HG02938 (cell line): ENCODE measurements around the gene DIAPH3.

ENCODE experiments used
- ATAC-seq: cut with Tn5 transposase; IDR thresholded peaks from one replicate; pipeline ENCODE4 v1.9.1; 2021; ENCODE audit warnings: mild to moderate bottlenecking, moderate library complexity; ENCODE audit not compliant: unreplicated experiment

The DIAPH3 gene

GRCh38 chr13:60158321-60158801 lies 5.4 kb downstream of the DIAPH3 start:
- ATAC-seq: peak; percentile 40

DNA sequence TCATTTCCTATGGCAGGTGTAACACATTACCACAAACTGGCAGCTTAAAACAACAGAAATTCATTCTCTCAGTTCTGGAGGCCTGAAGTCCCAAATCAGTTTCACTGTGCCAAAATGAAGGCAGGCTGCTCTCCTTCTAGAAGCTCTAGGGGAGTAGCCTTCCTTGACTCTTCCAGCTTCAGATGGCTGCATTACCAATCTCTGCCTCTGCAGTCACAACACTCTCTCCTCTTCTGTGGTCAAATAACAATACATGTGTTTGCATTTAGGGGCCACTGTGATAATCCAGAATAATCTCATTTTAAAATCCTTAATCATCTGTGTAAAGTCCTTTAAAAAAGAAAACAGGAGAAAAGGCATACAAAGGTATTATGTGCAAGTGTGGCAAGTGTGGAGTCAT lies 7.8 kb downstream of the DIAPH3 start:
- peak; percentile 50 for ATAC-seq

- no peak for ATAC-seq
These were observed 10.8 kb downstream of the DIAPH3 start for GRCh38 chr13:60152904-60153303.

DNA sequence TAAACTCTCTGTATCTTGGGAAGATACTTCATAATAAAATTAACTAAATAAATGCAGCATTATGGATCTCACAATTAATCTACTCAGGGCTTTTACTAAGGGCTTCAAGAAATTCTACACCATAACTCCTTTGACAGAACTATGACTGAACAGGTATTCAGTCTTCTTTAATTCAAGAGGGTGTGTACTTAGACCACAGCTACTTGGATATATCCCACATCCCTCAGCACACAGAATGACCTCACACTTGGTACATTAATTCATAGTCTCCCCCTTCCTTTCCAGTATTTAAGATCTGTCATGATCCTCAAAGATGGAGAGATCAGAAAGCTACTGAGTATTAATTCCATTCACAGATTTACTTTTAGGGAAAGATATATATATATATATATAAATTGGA lies 11.6 kb downstream of the DIAPH3 start:
- no peak for ATAC-seq

GRCh38 chr13:60150538-60150937 lies 13.2 kb downstream of the DIAPH3 start:
- ATAC-seq: no peak

DNA sequence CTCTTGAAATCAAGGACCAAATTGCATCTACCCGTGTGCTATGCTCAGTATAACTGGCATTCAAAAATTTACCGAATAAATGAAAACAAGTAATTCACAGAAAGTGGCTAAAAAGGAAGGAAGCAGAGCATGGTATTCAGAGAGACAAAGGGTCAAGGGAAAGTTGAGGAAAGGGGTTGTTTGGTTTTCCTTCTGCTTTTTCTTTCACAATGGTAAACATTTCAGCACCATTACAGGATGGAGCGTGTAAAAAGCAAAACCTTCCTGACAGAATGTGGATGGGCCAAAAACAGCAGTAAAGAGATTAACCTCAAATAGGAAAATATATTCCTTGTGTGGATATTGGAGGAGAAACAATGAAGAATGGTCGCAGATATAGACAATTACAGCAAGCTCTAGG lies 14.8 kb downstream of the DIAPH3 start:
- no peak for ATAC-seq

DNA sequence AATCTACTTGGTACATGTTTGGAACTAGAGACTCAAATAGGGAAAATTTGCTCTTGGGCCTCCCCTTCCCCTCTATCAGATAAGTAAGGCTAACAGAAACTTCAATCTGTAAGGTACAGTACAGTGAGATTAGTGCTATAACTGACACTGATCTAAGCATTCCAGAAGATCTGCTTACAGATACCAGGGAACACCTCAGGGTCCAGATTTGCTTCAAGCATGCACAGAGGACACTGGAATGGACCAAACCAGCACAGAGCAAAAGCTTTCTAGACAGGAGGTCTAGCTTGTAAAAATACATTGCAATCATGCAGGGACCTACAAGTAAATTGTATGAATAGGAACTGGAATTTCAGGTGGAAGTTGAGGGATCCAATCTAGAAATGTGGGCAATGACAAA lies 16.4 kb downstream of the DIAPH3 start:
- no peak for ATAC-seq

DNA sequence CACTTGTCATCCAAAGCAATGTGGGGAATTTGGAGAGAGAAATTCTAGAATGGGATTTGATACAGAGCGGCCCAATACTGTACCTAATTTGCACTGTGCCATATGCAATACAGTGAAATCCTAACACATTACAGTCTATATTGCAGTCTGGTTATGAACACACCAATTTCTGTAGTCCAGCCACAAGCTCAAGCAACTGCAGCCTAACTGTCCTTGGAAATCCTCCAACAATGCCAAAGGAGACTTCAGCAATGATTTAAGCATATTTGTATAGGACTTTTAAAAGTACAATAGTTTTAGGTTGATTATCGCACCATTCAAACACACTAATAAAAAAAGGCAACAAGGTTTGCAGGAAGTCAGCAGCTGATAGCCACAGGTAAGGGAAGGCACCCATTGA lies 17.3 kb downstream of the DIAPH3 start:
- no peak for ATAC-seq

GRCh38 chr13:60143775-60144174 lies 20.0 kb downstream of the DIAPH3 start:
- ATAC-seq: no peak

DNA sequence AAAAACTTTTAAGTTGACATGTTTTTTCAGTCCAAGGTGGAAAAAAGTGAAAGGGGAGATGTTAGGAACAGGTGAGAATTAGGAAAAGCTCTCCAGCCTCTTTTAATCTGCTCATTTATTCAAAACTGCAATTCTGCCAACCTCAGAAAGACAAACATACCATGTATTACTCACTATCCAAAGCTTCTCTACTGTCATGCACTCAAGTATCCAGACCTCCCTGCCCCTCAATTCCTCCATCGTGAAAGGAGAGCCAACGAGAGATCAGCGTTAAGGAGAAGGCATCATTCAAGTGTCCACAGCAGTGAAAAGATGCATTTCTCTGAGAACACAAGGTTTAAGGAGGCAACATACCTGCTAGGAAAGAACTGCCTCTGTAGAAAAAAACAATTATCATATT lies 24.5 kb downstream of the DIAPH3 start:
- ATAC-seq: no peak

DNA sequence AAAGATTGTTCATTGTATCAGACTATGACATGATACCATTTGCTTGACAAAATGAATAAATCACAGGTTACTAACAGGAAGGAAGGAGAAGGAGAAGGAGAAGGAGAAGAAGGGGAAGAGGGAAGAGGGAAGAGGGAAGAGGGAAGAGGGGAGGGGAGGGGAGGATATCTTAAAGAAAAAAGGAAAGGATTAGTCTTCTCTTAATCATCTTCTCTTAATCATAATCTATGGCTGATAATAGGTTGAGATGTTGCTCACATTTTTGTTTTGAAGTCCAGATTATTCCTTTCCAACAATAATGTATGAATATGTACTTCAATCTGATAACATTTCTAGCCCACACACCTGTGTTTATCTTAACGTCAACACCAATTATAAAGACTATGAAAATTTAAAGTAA lies 25.1 kb downstream of the DIAPH3 start:
- no peak for ATAC-seq

- ATAC-seq: no peak
These were observed 25.7 kb downstream of the DIAPH3 start for GRCh38 chr13:60137911-60138560.

DNA sequence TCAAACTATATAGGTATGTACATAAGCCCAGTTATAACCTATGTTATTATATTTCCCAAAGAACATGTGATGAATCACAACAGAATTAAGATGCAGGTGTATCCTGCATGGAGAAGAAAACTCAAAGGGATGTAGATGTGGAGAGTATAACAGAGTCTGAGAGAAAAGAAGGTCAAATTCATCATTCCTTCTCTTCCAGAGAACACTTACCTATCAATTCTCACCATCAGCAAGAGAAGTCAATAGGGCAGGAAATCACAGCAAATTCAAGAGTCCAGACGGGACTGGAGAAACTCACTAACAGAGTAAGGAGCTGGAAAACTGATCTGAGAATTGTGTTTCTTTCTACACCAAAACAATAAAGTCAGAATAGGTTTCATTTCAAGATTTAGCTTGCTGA lies 28.4 kb downstream of the DIAPH3 start:
- ATAC-seq: no peak

- ATAC-seq: no peak
These were observed 29.4 kb downstream of the DIAPH3 start for GRCh38 chr13:60134376-60134775.

- ATAC-seq: no peak
These were observed 42.4 kb downstream of the DIAPH3 start for GRCh38 chr13:60121337-60121687.

DNA sequence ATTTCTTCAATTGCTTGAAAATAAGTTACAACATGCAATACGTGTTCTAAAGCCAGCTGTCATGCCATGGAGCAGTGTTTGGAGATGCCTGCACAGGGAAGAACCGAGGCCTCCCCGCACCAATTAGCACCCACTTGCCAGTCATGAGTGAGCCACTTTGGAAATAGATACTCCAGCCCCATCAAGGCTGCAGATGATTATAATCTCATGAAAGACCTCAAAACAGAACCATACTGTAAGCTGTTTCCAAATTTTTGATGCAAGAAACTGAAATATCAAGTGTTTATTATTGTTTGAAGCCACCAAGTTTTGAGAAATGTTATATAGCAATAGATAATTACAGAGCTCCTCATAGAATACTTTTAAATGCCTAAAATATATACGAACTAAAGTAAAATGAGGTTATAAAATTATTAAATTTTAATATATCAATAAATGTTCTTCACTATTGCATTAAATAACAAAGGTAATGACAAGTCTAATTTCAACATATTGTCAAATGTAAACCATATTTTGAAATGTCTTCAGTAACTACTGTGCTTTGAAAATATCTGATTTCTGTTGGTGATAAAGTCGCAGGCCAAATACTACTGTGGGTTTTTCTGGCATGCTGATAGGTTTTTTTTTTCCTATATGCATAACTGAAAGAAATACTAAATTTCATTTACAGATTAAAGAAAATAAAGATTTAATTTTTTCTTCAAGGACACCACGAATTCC lies 43.0 kb downstream of the DIAPH3 start:
- no peak for ATAC-seq

- ATAC-seq: no peak
These were observed 44.9 kb downstream of the DIAPH3 start for GRCh38 chr13:60118696-60119400.

DNA sequence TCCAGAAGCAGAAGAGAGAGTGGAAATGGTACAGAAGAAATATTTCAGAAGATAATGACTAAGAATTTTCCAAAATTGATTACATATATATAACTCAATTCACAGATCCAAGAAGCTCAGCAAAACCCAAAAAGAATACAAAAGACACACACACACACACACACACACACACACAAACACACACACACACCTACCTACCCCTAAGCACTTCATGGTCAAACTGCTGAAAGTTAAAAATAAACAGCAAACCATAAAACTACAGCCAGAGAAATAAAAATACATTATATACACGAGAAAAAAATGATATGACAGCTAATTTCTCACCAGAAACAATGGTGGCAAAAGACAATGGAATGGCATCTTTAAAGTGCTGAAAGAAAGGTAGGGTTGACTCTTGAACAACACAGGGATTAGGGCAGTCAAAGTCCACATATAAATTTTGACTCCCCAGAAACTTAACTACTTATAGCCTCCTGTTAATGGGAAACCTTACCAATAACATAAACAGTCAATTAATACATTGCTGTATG lies 49.2 kb downstream of the DIAPH3 start:
- ATAC-seq: no peak

- ATAC-seq: no peak
These were observed 51.0 kb downstream of the DIAPH3 start for GRCh38 chr13:60112771-60113170.

- no peak for ATAC-seq
These were observed 52.0 kb downstream of the DIAPH3 start for GRCh38 chr13:60111691-60112090.

GRCh38 chr13:60109285-60109684 lies 54.4 kb downstream of the DIAPH3 start:
- no peak for ATAC-seq

DNA sequence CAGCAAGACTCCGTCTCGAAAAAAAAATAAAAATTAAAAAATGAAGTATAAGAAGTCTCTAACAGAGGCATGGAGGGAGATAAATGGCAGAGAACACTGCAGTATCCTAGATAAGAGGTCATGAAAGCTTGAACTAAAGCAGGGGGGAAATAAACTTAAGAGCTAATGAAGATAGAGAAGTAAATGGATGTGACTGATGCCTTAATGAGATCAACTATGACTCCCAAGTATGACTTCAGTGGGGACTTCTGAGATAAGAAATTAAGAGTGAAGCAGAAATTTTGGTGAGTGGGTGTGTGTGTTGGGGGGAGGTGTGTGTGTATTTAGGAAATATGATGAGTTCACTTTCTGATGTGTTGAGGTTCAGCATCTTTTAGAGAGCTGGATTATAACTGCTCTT lies 55.1 kb downstream of the DIAPH3 start:
- ATAC-seq: no peak
